Testis (tissue), 2 donors: Measurements from ENCODE around the gene AKAP6.

Source experiments
- CTCF ChIP-seq, 3 experiments: fragments of 450-650 bp in 2 of 3; fragments of 200-600 bp in 1 of 3; sonication (generic) in 1 of 3; IDR thresholded peaks; one replicate each; pipeline ENCODE4 v1.5.1; 2016 to 2019; ENCODE audit warnings: antibody characterized with exemption in 3 of 3, mild to moderate bottlenecking in 2 of 3, moderate library complexity in 1 of 3
- POLR2A ChIP-seq: fragments of 450-650 bp; IDR thresholded peaks from one replicate; pipeline ENCODE4 v1.6.1; 2017; ENCODE audit warnings: antibody characterized with exemption, mild to moderate bottlenecking, moderate library complexity

GRCh38 chr14:32366256-32366879, 37.3 kb downstream of the AKAP6 start:
- TF ChIP-seq CTCF (IDR thresholded peaks at IDR 0.05) (no peak), POLR2A (no peak)
